T-helper 2 cell treated with Interferon-gamma antibody and Interleukin-4, amounts not matched to agents 5 μg/mL and 100 μg/mL, for 36 hours (primary cell): ENCODE data around the gene OR5C1.
"Not testable (repeated sequence)": the region's sequence is repeated elsewhere in the genome, so short reads cannot be mapped to it uniquely, and the experiment has no call there.

Experiments
- DNase-seq: peaks from one replicate; pipeline ENCODE4 v3.0.0; 2021; ENCODE audit warnings: low spot score
- H3K27ac Mint-ChIP-seq: one replicate; pipeline ENCODE4 v1.8.0; 2021; ENCODE audit warnings: mild to moderate bottlenecking, mixed read lengths
- H3K27me3 Mint-ChIP-seq: one replicate; pipeline ENCODE4 v1.8.0; 2021; ENCODE audit warnings: low read depth, mixed read lengths
- H3K36me3 Mint-ChIP-seq: one replicate; pipeline ENCODE4 v1.8.0; 2021; ENCODE audit warnings: low read depth, mixed read lengths
- H3K4me1 Mint-ChIP-seq: one replicate; pipeline ENCODE4 v1.8.0; 2021; ENCODE audit warnings: low read depth, mixed read lengths
- H3K4me3 Mint-ChIP-seq: one replicate; pipeline ENCODE4 v1.8.0; 2022; ENCODE audit warnings: mild to moderate bottlenecking, moderate library complexity, mixed read lengths
- H3K9me3 Mint-ChIP-seq: one replicate; pipeline ENCODE4 v1.8.0; 2021; ENCODE audit warnings: mixed read lengths

OR5C1 gene

GRCh38 chr9:122819791-122820489, 31.2 kb downstream of the OR5C1 start:
- Mint-ChIP-seq H3K27me3 (no peaks in the 10 kb centered on the region), H3K9me3 (no peaks in the 10 kb centered on the region), H3K4me1 (peaks cover 33% of the 10 kb centered on the region), H3K4me3 (no peak overlapping the region), H3K36me3 (peaks cover 45% of the 10 kb centered on the region), H3K27ac (no peak overlapping the region)
- DNase-seq, result no peak

- DNase-seq, result no peak
- no peaks in the 10 kb centered on the region for H3K9me3 Mint-ChIP-seq
- no peak overlapping the region for H3K27ac Mint-ChIP-seq
- H3K4me1 Mint-ChIP-seq, result peaks cover 31% of the 10 kb centered on the region
- H3K27me3 Mint-ChIP-seq, result no peaks in the 10 kb centered on the region
- peaks cover 43% of the 10 kb centered on the region for H3K36me3 Mint-ChIP-seq
- H3K4me3 Mint-ChIP-seq, result no peak overlapping the region
Measured at GRCh38 chr9:122820490-122820845, 31.7 kb downstream of the OR5C1 start.

GRCh38 chr9:122821278-122821943, 32.7 kb downstream of the OR5C1 start:
- no peak for DNase-seq
- Mint-ChIP-seq H3K36me3 (peaks cover 44% of the 10 kb centered on the region), H3K9me3 (no peaks in the 10 kb centered on the region), H3K27ac (peak overlapping the region; percentile 39), H3K4me1 (peaks cover 29% of the 10 kb centered on the region), H3K4me3 (no peak overlapping the region), H3K27me3 (no peaks in the 10 kb centered on the region)

GRCh38 chr9:122822056-122822455, 33.3 kb downstream of the OR5C1 start:
- no peak for DNase-seq
- Mint-ChIP-seq H3K27ac (no peak overlapping the region), H3K4me1 (peaks cover 31% of the 10 kb centered on the region), H3K36me3 (peaks cover 41% of the 10 kb centered on the region), H3K27me3 (no peaks in the 10 kb centered on the region), H3K9me3 (no peaks in the 10 kb centered on the region), H3K4me3 (no peak overlapping the region)

- Mint-ChIP-seq H3K4me3 (no peak overlapping the region), H3K27ac (no peak overlapping the region), H3K9me3 (no peaks in the 10 kb centered on the region), H3K36me3 (peaks cover 42% of the 10 kb centered on the region), H3K27me3 (no peaks in the 10 kb centered on the region), H3K4me1 (peaks cover 36% of the 10 kb centered on the region)
- DNase-seq, result no peak
Measured at GRCh38 chr9:122822938-122823337, 34.2 kb downstream of the OR5C1 start.

- H3K9me3 Mint-ChIP-seq, result no peaks in the 10 kb centered on the region
- no peak for DNase-seq
- H3K4me3 Mint-ChIP-seq, result peak overlapping the region; percentile 100
- H3K27ac Mint-ChIP-seq, result peak overlapping the region; percentile 94
- H3K27me3 Mint-ChIP-seq, result no peaks in the 10 kb centered on the region
- peaks cover 29% of the 10 kb centered on the region for H3K4me1 Mint-ChIP-seq
- H3K36me3 Mint-ChIP-seq, result peaks cover 18% of the 10 kb centered on the region
Measured at GRCh38 chr9:122827761-122828093, 39.0 kb downstream of the OR5C1 start.

GRCh38 chr9:122828965-122829284, 40.2 kb downstream of the OR5C1 start:
- Mint-ChIP-seq H3K4me3 (peak overlapping the region; percentile 100), H3K4me1 (peaks cover 27% of the 10 kb centered on the region), H3K27ac (peak overlapping the region; percentile 94), H3K36me3 (peaks cover 13% of the 10 kb centered on the region)
- not testable (repeated sequence) for H3K9me3 Mint-ChIP-seq, DNase-seq, H3K27me3 Mint-ChIP-seq

- H3K4me3 Mint-ChIP-seq, result no peak overlapping the region
- no peak overlapping the region for H3K27ac Mint-ChIP-seq
- no peaks in the 10 kb centered on the region for H3K9me3 Mint-ChIP-seq
- peaks cover 2% of the 10 kb centered on the region for H3K36me3 Mint-ChIP-seq
- H3K4me1 Mint-ChIP-seq, result peaks cover 17% of the 10 kb centered on the region
- no peak for DNase-seq
- no peaks in the 10 kb centered on the region for H3K27me3 Mint-ChIP-seq
Measured at GRCh38 chr9:122832194-122832593, 43.5 kb downstream of the OR5C1 start.

- Mint-ChIP-seq H3K27ac (peak overlapping the region; percentile 80), H3K36me3 (no peaks in the 10 kb centered on the region), H3K4me3 (peak overlapping the region; percentile 57)
Measured at GRCh38 chr9:122835313-122835731, 46.6 kb downstream of the OR5C1 start.

GRCh38 chr9:122837266-122837850, 48.6 kb downstream of the OR5C1 start:
- H3K36me3 Mint-ChIP-seq, result no peaks in the 10 kb centered on the region
- H3K27ac Mint-ChIP-seq, result no peak overlapping the region
- no peak overlapping the region for H3K4me3 Mint-ChIP-seq
- no peak for DNase-seq
- H3K9me3 Mint-ChIP-seq, result no peaks in the 10 kb centered on the region
- no peaks in the 10 kb centered on the region for H3K27me3 Mint-ChIP-seq
- peaks cover 11% of the 10 kb centered on the region for H3K4me1 Mint-ChIP-seq

More at GRCh38 chr9:122835313-122835731, 46.6 kb downstream of the OR5C1 start:
- no peak for DNase-seq
- Mint-ChIP-seq H3K4me1 (peaks cover 13% of the 10 kb centered on the region), H3K9me3 (no peaks in the 10 kb centered on the region), H3K27me3 (no peaks in the 10 kb centered on the region)

- not testable (repeated sequence) for H3K27me3 Mint-ChIP-seq, DNase-seq, H3K4me3 Mint-ChIP-seq, H3K9me3 Mint-ChIP-seq, H3K27ac Mint-ChIP-seq, H3K36me3 Mint-ChIP-seq
- peaks cover 11% of the 10 kb centered on the region for H3K4me1 Mint-ChIP-seq
Measured at GRCh38 chr9:122838441-122838840, 49.7 kb downstream of the OR5C1 start.
